Memory B cell (primary cell): Measurements from ENCODE around the gene DGKI.

Source experiments
- ATAC-seq: fragments of 150-1000 bp; cut with Tn5 transposase; 2 replicates; pipeline ENCODE4 v1.10.0; 2021; ENCODE audit warnings: low read depth, mild to moderate bottlenecking, moderate library complexity
- DNase-seq, 2 donors: peaks; one replicate each; pipeline ENCODE4 v3.0.0; 2022; ENCODE audit warnings: low spot score in 2 of 2
- H3K27ac Mint-ChIP-seq: one replicate; pipeline ENCODE4 v1.8.0; 2022; ENCODE audit warnings: mild to moderate bottlenecking, moderate library complexity, mixed read lengths
- H3K27me3 Mint-ChIP-seq: one replicate; pipeline ENCODE4 v1.8.0; 2022; ENCODE audit warnings: mixed read lengths
- H3K36me3 Mint-ChIP-seq: one replicate; pipeline ENCODE4 v1.8.0; 2022; ENCODE audit warnings: mild to moderate bottlenecking, mixed read lengths
- H3K4me1 Mint-ChIP-seq: one replicate; pipeline ENCODE4 v1.8.0; 2022; ENCODE audit warnings: mixed read lengths
- H3K4me3 Mint-ChIP-seq: one replicate; pipeline ENCODE4 v1.8.0; 2022; ENCODE audit warnings: mild to moderate bottlenecking, moderate library complexity, mixed read lengths
- H3K9me3 Mint-ChIP-seq: one replicate; pipeline ENCODE4 v1.8.0; 2022; ENCODE audit warnings: mixed read lengths

DGKI gene

GRCh38 chr7:137434946-137435345 lies 411.8 kb downstream of the DGKI start:
- Mint-ChIP-seq H3K9me3 (peaks cover 6% of the 10 kb centered on the region), H3K4me1 (no peaks in the 10 kb centered on the region), H3K27me3 (no peaks in the 10 kb centered on the region)

GRCh38 chr7:137434530-137434929 lies 412.2 kb downstream of the DGKI start:
- no peak overlapping the region for H3K4me3 Mint-ChIP-seq
- no peaks in the 10 kb centered on the region for H3K27me3 Mint-ChIP-seq
- no peak overlapping the region for H3K27ac Mint-ChIP-seq
- ATAC-seq (no peak), DNase-seq (no peak)
- H3K4me1 Mint-ChIP-seq: no peaks in the 10 kb centered on the region
- peaks cover 6% of the 10 kb centered on the region for H3K9me3 Mint-ChIP-seq
- H3K36me3 Mint-ChIP-seq: no peaks in the 10 kb centered on the region

More at GRCh38 chr7:137434946-137435345, 411.8 kb downstream of the DGKI start:
- DNase-seq (no peak), ATAC-seq (no peak)
- H3K36me3 Mint-ChIP-seq: no peaks in the 10 kb centered on the region
- H3K4me3 Mint-ChIP-seq: no peak overlapping the region
- no peak overlapping the region for H3K27ac Mint-ChIP-seq

- H3K4me3 Mint-ChIP-seq: no peak overlapping the region
- H3K27ac Mint-ChIP-seq: no peak overlapping the region
- DNase-seq (no peak), ATAC-seq (no peak)
- no peaks in the 10 kb centered on the region for H3K4me1 Mint-ChIP-seq
- peaks cover 9% of the 10 kb centered on the region for H3K9me3 Mint-ChIP-seq
- no peaks in the 10 kb centered on the region for H3K36me3 Mint-ChIP-seq
- peaks cover 3% of the 10 kb centered on the region for H3K27me3 Mint-ChIP-seq
Measured at GRCh38 chr7:137423321-137423720, 423.5 kb downstream of the DGKI start.

DNA sequence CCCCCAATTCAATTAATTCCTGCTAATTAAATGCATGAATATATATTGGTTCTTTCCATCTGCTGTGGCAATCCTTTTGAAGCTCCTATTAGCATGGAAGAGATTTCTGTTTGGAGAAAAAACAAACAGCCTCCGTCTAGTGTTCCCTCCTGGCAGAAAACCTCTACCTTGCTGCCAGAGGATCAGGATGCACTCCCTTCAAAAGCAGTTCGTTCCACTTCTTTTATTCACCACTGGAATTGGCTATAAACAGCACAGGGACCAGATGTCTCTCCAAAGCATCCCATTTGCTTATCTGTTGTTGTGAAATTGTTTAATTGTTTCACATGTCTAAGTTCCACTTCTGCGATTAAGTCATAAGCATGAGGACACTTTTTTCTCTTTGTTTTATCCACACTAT lies 425.4 kb downstream of the DGKI start:
- no peak for DNase-seq
- no peak overlapping the region for H3K4me3 Mint-ChIP-seq
- H3K4me1 Mint-ChIP-seq: no peaks in the 10 kb centered on the region
- no peak for ATAC-seq
- no peak overlapping the region for H3K27ac Mint-ChIP-seq
- no peaks in the 10 kb centered on the region for H3K36me3 Mint-ChIP-seq
- peaks cover 8% of the 10 kb centered on the region for H3K9me3 Mint-ChIP-seq
- H3K27me3 Mint-ChIP-seq: peaks cover 3% of the 10 kb centered on the region

GRCh38 chr7:137418841-137419240 lies 427.9 kb downstream of the DGKI start:
- no peak overlapping the region for H3K4me3 Mint-ChIP-seq
- ATAC-seq: no peak
- no peak overlapping the region for H3K27ac Mint-ChIP-seq
- DNase-seq: no peak
- H3K36me3 Mint-ChIP-seq: no peaks in the 10 kb centered on the region
- peaks cover 2% of the 10 kb centered on the region for H3K9me3 Mint-ChIP-seq
- no peaks in the 10 kb centered on the region for H3K4me1 Mint-ChIP-seq
- peaks cover 3% of the 10 kb centered on the region for H3K27me3 Mint-ChIP-seq

DNA sequence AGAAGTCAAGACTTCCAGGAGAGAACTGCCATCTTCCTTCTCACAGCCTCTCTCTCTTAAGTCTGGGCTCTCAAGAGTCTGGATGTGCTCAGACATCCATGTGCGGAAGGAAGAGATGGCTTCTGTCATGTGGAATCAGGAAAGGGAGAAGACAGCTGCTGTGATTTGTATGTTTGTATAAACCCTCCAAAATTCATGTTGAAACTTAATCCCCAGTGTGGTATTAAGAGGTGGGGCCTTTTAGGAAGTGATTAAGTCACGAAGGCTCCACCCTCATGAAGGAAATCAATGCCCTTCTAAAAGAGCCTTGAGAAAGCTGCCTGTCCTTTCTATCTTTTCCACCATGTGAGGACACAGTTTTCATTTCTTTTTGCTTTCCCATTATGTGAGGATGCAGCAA lies 429.3 kb downstream of the DGKI start:
- H3K27ac Mint-ChIP-seq: no peak overlapping the region
- no peaks in the 10 kb centered on the region for H3K4me1 Mint-ChIP-seq
- peaks cover 2% of the 10 kb centered on the region for H3K9me3 Mint-ChIP-seq
- no peak for DNase-seq
- peaks cover 3% of the 10 kb centered on the region for H3K27me3 Mint-ChIP-seq
- H3K36me3 Mint-ChIP-seq: no peaks in the 10 kb centered on the region
- ATAC-seq: no peak
- no peak overlapping the region for H3K4me3 Mint-ChIP-seq

- no peaks in the 10 kb centered on the region for H3K9me3 Mint-ChIP-seq
- DNase-seq: no peak
- H3K4me3 Mint-ChIP-seq: no peak overlapping the region
- H3K36me3 Mint-ChIP-seq: no peaks in the 10 kb centered on the region
- no peaks in the 10 kb centered on the region for H3K27me3 Mint-ChIP-seq
- no peaks in the 10 kb centered on the region for H3K4me1 Mint-ChIP-seq
- no peak overlapping the region for H3K27ac Mint-ChIP-seq
- ATAC-seq: no peak
Measured at GRCh38 chr7:137413901-137414300, 432.9 kb downstream of the DGKI start.

DNA sequence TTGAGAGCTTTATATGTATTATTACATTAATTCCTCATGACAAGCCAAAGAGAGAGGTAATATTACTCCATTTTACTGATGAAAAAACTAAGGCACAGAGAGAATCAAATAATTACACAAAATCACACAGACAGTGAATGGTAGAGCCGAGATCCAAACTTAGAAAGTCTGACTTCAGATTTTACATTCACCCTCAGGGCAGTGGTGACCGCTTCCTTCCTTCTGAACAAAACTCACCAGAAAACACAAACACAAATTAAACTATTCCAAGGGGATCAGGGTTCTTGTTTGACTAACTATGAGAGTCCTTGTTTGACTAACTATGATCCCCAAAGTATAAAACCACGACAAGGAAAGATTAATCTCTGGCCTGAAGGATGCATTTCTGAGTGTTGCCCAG lies 435.3 kb downstream of the DGKI start:
- no peaks in the 10 kb centered on the region for H3K9me3 Mint-ChIP-seq
- H3K4me1 Mint-ChIP-seq: no peaks in the 10 kb centered on the region
- H3K27ac Mint-ChIP-seq: no peak overlapping the region
- H3K4me3 Mint-ChIP-seq: no peak overlapping the region
- DNase-seq: no peak
- no peaks in the 10 kb centered on the region for H3K27me3 Mint-ChIP-seq
- H3K36me3 Mint-ChIP-seq: no peaks in the 10 kb centered on the region
- ATAC-seq: no peak

DNA sequence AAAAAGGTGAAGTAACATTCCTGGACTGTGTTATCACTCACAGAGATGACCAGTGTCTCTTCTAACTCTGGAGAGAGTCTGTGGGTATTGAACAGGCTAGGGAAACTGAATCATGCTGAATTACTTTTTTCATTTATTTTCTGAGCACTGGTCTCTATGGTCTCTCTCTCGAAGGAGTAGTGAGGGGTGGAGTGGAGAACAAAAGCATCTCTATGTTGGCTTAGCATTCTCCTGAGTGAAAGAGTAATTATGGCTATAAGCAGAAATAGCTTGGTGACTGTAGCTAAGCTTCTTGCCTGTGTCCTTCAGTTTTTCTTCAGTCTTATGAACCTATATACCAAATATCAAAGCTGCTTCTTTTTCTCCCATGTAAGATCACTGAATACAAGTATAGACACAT lies 438.6 kb downstream of the DGKI start:
- H3K36me3 Mint-ChIP-seq: no peaks in the 10 kb centered on the region

GRCh38 chr7:137407078-137407477 lies 439.7 kb downstream of the DGKI start:
- DNase-seq: no peak
- H3K27me3 Mint-ChIP-seq: no peaks in the 10 kb centered on the region
- no peaks in the 10 kb centered on the region for H3K9me3 Mint-ChIP-seq
- ATAC-seq: no peak
- no peak overlapping the region for H3K27ac Mint-ChIP-seq
- H3K4me1 Mint-ChIP-seq: no peaks in the 10 kb centered on the region
- H3K36me3 Mint-ChIP-seq: no peaks in the 10 kb centered on the region
- H3K4me3 Mint-ChIP-seq: no peak overlapping the region

More for the DNA sequence above, 438.6 kb downstream of the DGKI start:
- H3K9me3 Mint-ChIP-seq: no peaks in the 10 kb centered on the region
- H3K27me3 Mint-ChIP-seq: no peaks in the 10 kb centered on the region
- ATAC-seq (no peak), DNase-seq (no peak)
- H3K27ac Mint-ChIP-seq: no peak overlapping the region
- H3K4me1 Mint-ChIP-seq: no peaks in the 10 kb centered on the region
- no peak overlapping the region for H3K4me3 Mint-ChIP-seq

DNA sequence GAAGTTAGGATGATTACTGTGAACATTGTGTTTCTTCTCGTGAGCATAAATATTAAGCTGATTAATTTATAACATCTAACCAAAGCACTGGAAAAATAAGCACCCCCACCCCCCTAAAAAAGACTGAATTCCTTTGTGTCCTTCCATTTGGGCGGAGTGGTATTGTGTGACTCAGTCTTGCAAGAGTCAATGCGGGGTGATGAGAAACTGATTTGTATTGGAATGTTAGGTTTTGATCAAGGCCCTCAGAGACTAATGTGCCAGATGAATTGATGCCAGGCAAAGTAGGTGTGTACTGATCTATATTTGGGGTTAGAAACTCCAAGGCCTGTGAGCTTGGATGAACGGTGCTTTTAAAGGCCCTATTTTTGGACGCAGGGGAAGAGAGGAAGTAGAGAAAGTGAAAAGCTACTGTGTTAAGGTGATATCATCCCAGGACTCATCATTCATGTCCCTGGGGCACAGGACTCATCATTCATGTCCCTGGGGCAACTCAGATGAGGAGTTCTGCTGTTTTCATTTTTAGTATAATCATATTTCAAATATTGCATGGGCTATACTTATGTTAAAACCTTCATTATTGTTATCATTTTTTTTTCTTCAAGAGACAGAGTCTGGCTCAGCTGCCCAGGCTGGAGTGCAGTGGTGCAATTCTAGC lies 442.0 kb downstream of the DGKI start:
- no peak overlapping the region for H3K4me3 Mint-ChIP-seq
- H3K27ac Mint-ChIP-seq: no peak overlapping the region
- no peaks in the 10 kb centered on the region for H3K27me3 Mint-ChIP-seq
- H3K9me3 Mint-ChIP-seq: no peaks in the 10 kb centered on the region
- no peaks in the 10 kb centered on the region for H3K4me1 Mint-ChIP-seq
- DNase-seq (no peak), ATAC-seq (no peak)
- H3K36me3 Mint-ChIP-seq: no peaks in the 10 kb centered on the region

DNA sequence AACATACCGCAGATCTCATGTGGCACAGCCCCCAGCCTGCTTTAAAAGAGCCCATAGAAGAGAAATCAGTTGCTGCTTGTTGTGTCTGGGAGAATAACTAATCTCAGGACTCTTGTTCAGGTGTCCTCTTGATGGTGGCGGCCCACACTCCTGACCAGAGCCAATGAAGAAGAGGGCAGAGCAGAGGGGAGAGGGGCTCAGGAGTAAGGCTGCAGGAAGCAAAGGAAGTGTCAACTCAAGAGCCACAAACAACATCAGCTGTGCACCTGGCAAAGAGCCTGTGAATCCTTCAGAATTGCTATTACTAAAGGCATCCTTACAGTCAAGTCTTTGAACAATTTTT lies 443.4 kb downstream of the DGKI start:
- DNase-seq: no peak
- H3K9me3 Mint-ChIP-seq: no peaks in the 10 kb centered on the region
- no peaks in the 10 kb centered on the region for H3K36me3 Mint-ChIP-seq
- H3K27ac Mint-ChIP-seq: no peak overlapping the region
- no peak overlapping the region for H3K4me3 Mint-ChIP-seq
- no peaks in the 10 kb centered on the region for H3K27me3 Mint-ChIP-seq
- no peaks in the 10 kb centered on the region for H3K4me1 Mint-ChIP-seq
- ATAC-seq: no peak

GRCh38 chr7:137402536-137403352 lies 444.0 kb downstream of the DGKI start:
- Mint-ChIP-seq H3K4me1 (no peaks in the 10 kb centered on the region), H3K9me3 (no peaks in the 10 kb centered on the region), H3K4me3 (no peak overlapping the region), H3K27ac (no peak overlapping the region), H3K27me3 (no peaks in the 10 kb centered on the region), H3K36me3 (no peaks in the 10 kb centered on the region)
- no peak for DNase-seq
- ATAC-seq: no peak

GRCh38 chr7:137399827-137400823 lies 446.6 kb downstream of the DGKI start:
- Mint-ChIP-seq H3K4me3 (no peak overlapping the region), H3K36me3 (no peaks in the 10 kb centered on the region)
- no peak for DNase-seq

More at GRCh38 chr7:137399827-137400823, 446.6 kb downstream of the DGKI start:
- Mint-ChIP-seq H3K4me1 (no peaks in the 10 kb centered on the region), H3K9me3 (peaks cover 2% of the 10 kb centered on the region), H3K27ac (no peak overlapping the region), H3K27me3 (no peaks in the 10 kb centered on the region)
- ATAC-seq: no peak
